ENCODE results near the gene TGM4. TPM values are rescaled to one million over a fixed set of nuclear protein-coding genes. Genes with fewer than 3 reads are reported as not detected.

TGM4 gene
- total RNA-seq, 1 donor from 2014 or later: not detected

- Mint-ChIP-seq H3K4me1 (no peaks in the 10 kb centered on the region), H3K9me3 (peaks cover 3% of the 10 kb centered on the region), H3K27ac (no peak overlapping the region), H3K4me3 (no peak overlapping the region), H3K27me3 (no peaks in the 10 kb centered on the region), H3K36me3 (ENCODE audit: low read depth) (no peaks in the 10 kb centered on the region)
- intact Hi-C loops (cut with micrococcal nuclease): no loop called here
- no peak for DNase-seq
These were observed 15.8 kb downstream of the TGM4 start for GRCh38 chr3:44890258-44890657.

- no peak overlapping the region for H3K4me3 Mint-ChIP-seq
- intact Hi-C loops (cut with micrococcal nuclease): no loop called here
- no peaks in the 10 kb centered on the region for H3K27me3 Mint-ChIP-seq
- H3K27ac Mint-ChIP-seq: no peak overlapping the region
- H3K9me3 Mint-ChIP-seq: peaks cover 3% of the 10 kb centered on the region
- H3K36me3 Mint-ChIP-seq (ENCODE audit: low read depth): no peaks in the 10 kb centered on the region
- no peaks in the 10 kb centered on the region for H3K4me1 Mint-ChIP-seq
- DNase-seq: no peak
These were observed 16.4 kb downstream of the TGM4 start for GRCh38 chr3:44890852-44891251.

GRCh38 chr3:44892689-44893088 is 18.3 kb downstream of the TGM4 start:
- Mint-ChIP-seq H3K4me1 (no peaks in the 10 kb centered on the region), H3K27ac (no peak overlapping the region), H3K9me3 (peaks cover 3% of the 10 kb centered on the region), H3K36me3 (ENCODE audit: low read depth) (no peaks in the 10 kb centered on the region), H3K4me3 (no peak overlapping the region), H3K27me3 (no peaks in the 10 kb centered on the region)
- intact Hi-C loops (cut with micrococcal nuclease): no loop called here
- DNase-seq: no peak

DNA sequence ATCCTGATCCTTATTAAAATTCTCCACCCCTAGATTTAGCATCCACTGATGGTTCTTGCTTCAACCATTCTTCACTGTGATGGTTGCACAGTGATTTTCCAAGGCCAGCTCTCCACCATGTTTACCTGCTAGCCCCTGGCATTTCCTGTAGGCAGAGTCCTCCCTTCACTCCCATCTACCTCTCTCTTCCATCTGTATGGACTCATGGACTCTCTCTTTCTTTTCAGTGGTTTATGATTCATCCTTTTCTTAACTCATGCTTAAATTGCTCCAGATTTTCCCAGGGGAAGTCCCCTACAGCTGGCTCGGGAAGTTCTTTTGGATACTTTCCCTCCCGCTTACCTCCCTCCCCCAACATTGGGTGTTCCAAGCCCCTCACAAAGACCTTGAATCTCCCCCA is 18.7 kb downstream of the TGM4 start:
- no peaks in the 10 kb centered on the region for H3K27me3 Mint-ChIP-seq
- no peak for DNase-seq
- peaks cover 3% of the 10 kb centered on the region for H3K9me3 Mint-ChIP-seq
- H3K4me1 Mint-ChIP-seq: no peaks in the 10 kb centered on the region
- intact Hi-C loops (cut with micrococcal nuclease): no loop called here
- no peak overlapping the region for H3K4me3 Mint-ChIP-seq
- H3K36me3 Mint-ChIP-seq (ENCODE audit: low read depth): no peaks in the 10 kb centered on the region
- H3K27ac Mint-ChIP-seq: no peak overlapping the region

- peaks cover 3% of the 10 kb centered on the region for H3K9me3 Mint-ChIP-seq
- no peaks in the 10 kb centered on the region for H3K36me3 Mint-ChIP-seq (ENCODE audit: low read depth)
- no peak overlapping the region for H3K27ac Mint-ChIP-seq
- intact Hi-C loops (cut with micrococcal nuclease): no loop called here
- DNase-seq: no peak
- no peaks in the 10 kb centered on the region for H3K27me3 Mint-ChIP-seq
- H3K4me1 Mint-ChIP-seq: no peaks in the 10 kb centered on the region
- no peak overlapping the region for H3K4me3 Mint-ChIP-seq
These were observed 20.1 kb downstream of the TGM4 start for GRCh38 chr3:44894485-44894884.

GRCh38 chr3:44896440-44896839 is 22.0 kb downstream of the TGM4 start:
- DNase-seq: no peak
- no peak overlapping the region for H3K27ac Mint-ChIP-seq
- H3K36me3 Mint-ChIP-seq (ENCODE audit: low read depth): no peaks in the 10 kb centered on the region
- no peaks in the 10 kb centered on the region for H3K9me3 Mint-ChIP-seq
- no peak overlapping the region for H3K4me3 Mint-ChIP-seq
- intact Hi-C loops (cut with micrococcal nuclease): no loop called here
- no peaks in the 10 kb centered on the region for H3K27me3 Mint-ChIP-seq
- no peaks in the 10 kb centered on the region for H3K4me1 Mint-ChIP-seq

- H3K27me3 Mint-ChIP-seq: no peaks in the 10 kb centered on the region
- H3K4me1 Mint-ChIP-seq: no peaks in the 10 kb centered on the region
- no peaks in the 10 kb centered on the region for H3K9me3 Mint-ChIP-seq
- H3K36me3 Mint-ChIP-seq (ENCODE audit: low read depth): no peaks in the 10 kb centered on the region
- H3K27ac Mint-ChIP-seq: no peak overlapping the region
- intact Hi-C loops (cut with micrococcal nuclease): no loop called here
- no peak overlapping the region for H3K4me3 Mint-ChIP-seq
- DNase-seq: no peak
These were observed 25.4 kb downstream of the TGM4 start for GRCh38 chr3:44899683-44900367.

DNA sequence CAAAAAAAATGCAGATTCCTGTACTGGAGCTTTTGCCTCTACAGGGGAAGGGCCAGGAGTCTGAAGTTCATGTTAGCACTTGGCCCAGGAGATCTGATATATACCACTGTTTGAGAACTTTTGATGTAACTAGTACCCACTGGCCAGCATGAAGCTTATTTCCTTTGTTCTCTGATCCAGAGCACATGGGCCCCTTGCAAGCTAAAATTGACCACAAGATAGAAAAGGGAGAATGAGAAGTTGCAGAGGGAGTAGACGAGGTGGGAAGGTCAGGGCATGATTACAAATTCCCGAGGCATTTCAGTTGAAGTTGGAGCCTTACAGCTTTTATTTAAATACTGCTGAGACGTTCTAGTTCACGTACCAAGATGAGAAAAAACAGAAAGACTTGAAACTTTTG is 28.2 kb downstream of the TGM4 start:
- intact Hi-C loops (cut with micrococcal nuclease): no loop called here
- H3K9me3 Mint-ChIP-seq: no peaks in the 10 kb centered on the region
- no peak overlapping the region for H3K27ac Mint-ChIP-seq
- no peaks in the 10 kb centered on the region for H3K4me1 Mint-ChIP-seq
- no peak for DNase-seq
- peaks cover 2% of the 10 kb centered on the region for H3K27me3 Mint-ChIP-seq
- no peaks in the 10 kb centered on the region for H3K36me3 Mint-ChIP-seq (ENCODE audit: low read depth)
- H3K4me3 Mint-ChIP-seq: no peak overlapping the region

- H3K27me3 Mint-ChIP-seq: peaks cover 2% of the 10 kb centered on the region
- H3K4me1 Mint-ChIP-seq: no peaks in the 10 kb centered on the region
- H3K9me3 Mint-ChIP-seq: no peaks in the 10 kb centered on the region
- intact Hi-C loops (cut with micrococcal nuclease): no loop called here
- H3K4me3 Mint-ChIP-seq: no peak overlapping the region
- H3K27ac Mint-ChIP-seq: no peak overlapping the region
- no peaks in the 10 kb centered on the region for H3K36me3 Mint-ChIP-seq (ENCODE audit: low read depth)
- DNase-seq: no peak
These were observed 28.9 kb downstream of the TGM4 start for GRCh38 chr3:44903314-44903713.

DNA sequence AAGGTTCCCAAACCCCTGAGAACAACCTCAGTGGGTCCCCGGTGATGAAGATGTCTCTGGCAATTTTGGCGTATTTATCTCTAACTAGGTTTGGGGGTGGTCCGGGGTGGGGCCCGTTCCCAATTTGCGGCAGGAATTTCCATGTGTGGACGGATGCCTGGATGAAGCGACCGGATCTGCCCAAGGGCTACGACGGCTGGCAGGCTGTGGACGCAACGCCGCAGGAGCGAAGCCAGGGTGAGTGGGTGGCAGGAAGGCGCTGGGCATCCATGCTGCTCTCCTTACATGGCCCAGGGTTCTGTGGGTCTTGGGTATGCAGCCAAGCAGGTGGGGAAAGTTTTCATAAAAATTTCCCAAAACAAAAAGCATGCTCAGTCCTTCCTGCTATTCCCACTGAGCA is 29.3 kb downstream of the TGM4 start:
- no peak for DNase-seq
- no peak overlapping the region for H3K27ac Mint-ChIP-seq
- intact Hi-C loops (cut with micrococcal nuclease): no loop called here
- peaks cover 2% of the 10 kb centered on the region for H3K27me3 Mint-ChIP-seq
- H3K4me1 Mint-ChIP-seq: no peaks in the 10 kb centered on the region
- no peaks in the 10 kb centered on the region for H3K36me3 Mint-ChIP-seq (ENCODE audit: low read depth)
- no peak overlapping the region for H3K4me3 Mint-ChIP-seq
- H3K9me3 Mint-ChIP-seq: no peaks in the 10 kb centered on the region

DNA sequence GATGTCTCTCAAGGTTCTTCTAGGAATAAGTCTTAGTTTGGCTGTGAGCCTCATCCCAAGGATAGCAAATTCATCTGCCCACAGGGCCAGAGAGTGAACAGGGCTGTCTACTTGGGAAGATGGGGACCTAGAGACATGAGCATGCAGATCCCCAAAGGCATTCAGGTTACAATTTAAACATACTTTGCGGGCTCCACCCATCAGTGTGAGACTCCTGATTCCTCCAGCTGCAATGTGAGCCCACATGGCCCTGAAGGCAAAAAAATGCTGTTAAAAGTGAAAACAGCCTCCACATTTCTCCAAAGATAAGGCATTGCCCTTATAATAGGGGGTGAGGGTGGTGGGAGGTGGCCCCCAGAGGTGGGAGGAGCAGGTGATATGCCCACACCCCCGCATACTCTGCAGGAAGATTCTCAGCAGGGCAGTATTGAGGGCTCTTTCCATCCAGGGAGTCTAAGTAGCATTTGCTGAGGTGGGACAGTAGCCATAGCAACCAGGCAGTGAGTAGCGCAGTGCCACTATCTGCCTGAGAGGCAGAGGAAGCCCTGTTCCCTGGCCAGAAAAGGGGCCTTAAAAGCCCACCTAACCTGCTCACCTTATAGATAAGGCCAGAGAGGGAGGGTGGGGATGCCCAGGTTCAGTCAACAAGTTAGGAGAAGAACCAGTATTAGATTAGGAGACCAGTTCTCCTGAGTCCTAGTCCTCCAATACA is 31.2 kb downstream of the TGM4 start:
- H3K36me3 Mint-ChIP-seq (ENCODE audit: low read depth): no peaks in the 10 kb centered on the region
- intact Hi-C loops (cut with micrococcal nuclease): no loop called here
- H3K4me1 Mint-ChIP-seq: no peaks in the 10 kb centered on the region
- H3K27ac Mint-ChIP-seq: no peak overlapping the region
- no peak for DNase-seq
- no peaks in the 10 kb centered on the region for H3K9me3 Mint-ChIP-seq
- peaks cover 5% of the 10 kb centered on the region for H3K27me3 Mint-ChIP-seq
- no peak overlapping the region for H3K4me3 Mint-ChIP-seq

DNA sequence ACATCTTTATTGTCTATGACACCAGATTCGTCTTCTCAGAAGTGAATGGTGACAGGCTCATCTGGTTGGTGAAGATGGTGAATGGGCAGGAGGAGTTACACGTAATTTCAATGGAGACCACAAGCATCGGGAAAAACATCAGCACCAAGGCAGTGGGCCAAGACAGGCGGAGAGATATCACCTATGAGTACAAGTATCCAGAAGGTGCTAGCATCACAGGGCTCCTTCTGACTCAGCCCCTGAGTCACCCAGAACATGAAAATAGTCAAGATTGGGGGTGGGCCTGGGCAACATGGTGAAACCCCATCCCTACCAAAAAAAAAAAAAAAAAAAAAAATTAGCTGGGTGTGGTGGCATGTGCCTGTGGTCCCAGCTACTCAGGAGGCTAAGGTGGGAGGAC is 32.6 kb downstream of the TGM4 start:
- Mint-ChIP-seq H3K4me3 (no peak overlapping the region), H3K27ac (no peak overlapping the region), H3K4me1 (no peaks in the 10 kb centered on the region), H3K27me3 (peaks cover 5% of the 10 kb centered on the region), H3K36me3 (ENCODE audit: low read depth) (no peaks in the 10 kb centered on the region), H3K9me3 (no peaks in the 10 kb centered on the region)
- DNase-seq: no peak
- intact Hi-C loops (cut with micrococcal nuclease): no loop called here

- Mint-ChIP-seq H3K4me1 (no peaks in the 10 kb centered on the region), H3K27ac (no peak overlapping the region), H3K9me3 (no peaks in the 10 kb centered on the region), H3K36me3 (ENCODE audit: low read depth) (no peaks in the 10 kb centered on the region), H3K27me3 (peaks cover 5% of the 10 kb centered on the region), H3K4me3 (no peak overlapping the region)
- DNase-seq: no peak
- intact Hi-C loops (cut with micrococcal nuclease): no loop called here
These were observed 33.2 kb downstream of the TGM4 start for GRCh38 chr3:44907612-44908011.

- Mint-ChIP-seq H3K36me3 (ENCODE audit: low read depth) (no peaks in the 10 kb centered on the region), H3K27ac (no peak overlapping the region), H3K9me3 (no peaks in the 10 kb centered on the region), H3K4me1 (no peaks in the 10 kb centered on the region), H3K27me3 (peaks cover 5% of the 10 kb centered on the region), H3K4me3 (no peak overlapping the region)
- intact Hi-C loops (cut with micrococcal nuclease): no loop called here
- no peak for DNase-seq
These were observed 34.7 kb downstream of the TGM4 start for GRCh38 chr3:44909063-44909462.

GRCh38 chr3:44910693-44911092 is 36.3 kb downstream of the TGM4 start:
- Mint-ChIP-seq H3K36me3 (ENCODE audit: low read depth) (no peaks in the 10 kb centered on the region), H3K27ac (no peak overlapping the region), H3K27me3 (peaks cover 5% of the 10 kb centered on the region), H3K4me1 (no peaks in the 10 kb centered on the region), H3K4me3 (no peak overlapping the region), H3K9me3 (no peaks in the 10 kb centered on the region)
- no peak for DNase-seq
- intact Hi-C loops (cut with micrococcal nuclease): loop anchor here (5.0 kb wide), 1 partner anchor 588 kb away; no protein-coding TSS in a partner anchor
